BE2C (cell line): ENCODE results near the gene MGAT2. TPM values are rescaled to one million over a fixed set of nuclear protein-coding genes. Genes with fewer than 3 reads are reported as not detected.

Source experiments
- DNase-seq: peaks from one replicate; pipeline ENCODE4 v3.0.0-alpha.2; 2020
- H3K27me3 ChIP-seq: fragments of 250-450 bp; sonication (Bioruptor Pico); 2 replicates; pipeline ENCODE4 v1.5.1; 2020; ENCODE audit warnings: mild to moderate bottlenecking
- H3K36me3 ChIP-seq: fragments of 250-450 bp; sonication (Bioruptor Pico); 2 replicates; pipeline ENCODE4 v1.5.1; 2020; ENCODE audit warnings: mild to moderate bottlenecking
- H3K4me1 ChIP-seq: fragments of 250-450 bp; sonication (Bioruptor Pico); 2 replicates; pipeline ENCODE4 v1.5.1; 2020
- H3K4me3 ChIP-seq: 2 replicates; pipeline ENCODE4 v1.5.1; 2011; ENCODE audit warnings: low read depth, low read length
- H3K9me3 ChIP-seq: fragments of 250-450 bp; sonication (Bioruptor Pico); 2 replicates; pipeline ENCODE4 v1.5.1; 2020
- polyA plus RNA-seq: library from polyadenylated mRNA; unstranded; fragments of >200 nt; gene quantifications from one replicate; pipeline ENCODE4 v1.2.1, GENCODE V29; 2012; ENCODE audit warnings: low read depth, missing spikeins; ENCODE audit not compliant: insufficient read length, insufficient read depth
- TF ChIP-seq, protein P1 (sequence below): IDR thresholded peaks from 2 replicates; pipeline ENCODE4 v1.5.1; 2012; ENCODE audit warnings: mild to moderate bottlenecking, low read depth, low read length

The MGAT2 gene
- 41.2 TPM for polyA plus RNA-seq

GRCh38 chr14:49620182-49621113, at the start of gene MGAT2, which contains the start of gene RPL36AL:
TSS of gene MGAT2 (plus strand) at chr14:49620799. CDS start at chr14:49621269, 470 bp downstream.
TSS of gene RPL36AL (minus strand) at chr14:49620626. CDS start at chr14:49619104, 1,522 bp downstream.
- TF ChIP-seq, protein P1, sequence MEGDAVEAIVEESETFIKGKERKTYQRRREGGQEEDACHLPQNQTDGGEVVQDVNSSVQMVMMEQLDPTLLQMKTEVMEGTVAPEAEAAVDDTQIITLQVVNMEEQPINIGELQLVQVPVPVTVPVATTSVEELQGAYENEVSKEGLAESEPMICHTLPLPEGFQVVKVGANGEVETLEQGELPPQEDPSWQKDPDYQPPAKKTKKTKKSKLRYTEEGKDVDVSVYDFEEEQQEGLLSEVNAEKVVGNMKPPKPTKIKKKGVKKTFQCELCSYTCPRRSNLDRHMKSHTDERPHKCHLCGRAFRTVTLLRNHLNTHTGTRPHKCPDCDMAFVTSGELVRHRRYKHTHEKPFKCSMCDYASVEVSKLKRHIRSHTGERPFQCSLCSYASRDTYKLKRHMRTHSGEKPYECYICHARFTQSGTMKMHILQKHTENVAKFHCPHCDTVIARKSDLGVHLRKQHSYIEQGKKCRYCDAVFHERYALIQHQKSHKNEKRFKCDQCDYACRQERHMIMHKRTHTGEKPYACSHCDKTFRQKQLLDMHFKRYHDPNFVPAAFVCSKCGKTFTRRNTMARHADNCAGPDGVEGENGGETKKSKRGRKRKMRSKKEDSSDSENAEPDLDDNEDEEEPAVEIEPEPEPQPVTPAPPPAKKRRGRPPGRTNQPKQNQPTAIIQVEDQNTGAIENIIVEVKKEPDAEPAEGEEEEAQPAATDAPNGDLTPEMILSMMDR = peak; percentile 25
- Histone ChIP-seq H3K36me3 (peaks cover 39% of the 10 kb centered on the region), H3K27me3 (no peaks in the 10 kb centered on the region), H3K9me3 (no peaks in the 10 kb centered on the region), H3K4me3 (peak within 1 kb of the TSS; percentile 91), H3K4me1 (no peaks in the 10 kb centered on the region)
- peak; percentile 99 for DNase-seq

DNA sequence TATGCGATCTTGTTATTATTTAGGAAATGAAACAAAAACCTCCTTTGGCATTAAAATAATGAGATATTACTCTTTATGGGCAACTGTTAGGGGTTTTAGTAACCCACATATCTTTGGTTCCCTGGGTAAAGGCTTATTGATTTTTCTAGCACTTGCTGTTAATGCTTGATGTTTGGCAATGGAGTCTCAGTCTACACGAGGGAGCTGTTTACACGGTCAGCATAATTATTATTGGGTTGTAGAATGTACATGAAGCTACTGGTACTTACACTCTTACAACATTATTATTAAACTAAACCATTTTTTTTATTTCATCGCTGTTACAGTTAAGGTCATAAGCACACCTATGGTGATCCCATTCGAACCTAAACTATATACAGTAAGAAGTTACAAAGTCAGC, 46.6 kb upstream of the MGAT2 start:
- peaks cover 3% of the 10 kb centered on the region for H3K4me1 ChIP-seq
- TF ChIP-seq, protein P1 = no peak
- no peaks in the 10 kb centered on the region for H3K27me3 ChIP-seq
- DNase-seq = no peak
- peaks cover 73% of the 10 kb centered on the region for H3K36me3 ChIP-seq
- H3K4me3 ChIP-seq = no peak overlapping the region
- no peaks in the 10 kb centered on the region for H3K9me3 ChIP-seq

GRCh38 chr14:49578141-49578540, 42.5 kb upstream of the MGAT2 start:
- no peak for DNase-seq
- TF ChIP-seq, protein P1 = no peak
- Histone ChIP-seq H3K27me3 (no peaks in the 10 kb centered on the region), H3K9me3 (no peaks in the 10 kb centered on the region), H3K36me3 (peaks cover 79% of the 10 kb centered on the region), H3K4me1 (peaks cover 7% of the 10 kb centered on the region), H3K4me3 (no peak overlapping the region)

DNA sequence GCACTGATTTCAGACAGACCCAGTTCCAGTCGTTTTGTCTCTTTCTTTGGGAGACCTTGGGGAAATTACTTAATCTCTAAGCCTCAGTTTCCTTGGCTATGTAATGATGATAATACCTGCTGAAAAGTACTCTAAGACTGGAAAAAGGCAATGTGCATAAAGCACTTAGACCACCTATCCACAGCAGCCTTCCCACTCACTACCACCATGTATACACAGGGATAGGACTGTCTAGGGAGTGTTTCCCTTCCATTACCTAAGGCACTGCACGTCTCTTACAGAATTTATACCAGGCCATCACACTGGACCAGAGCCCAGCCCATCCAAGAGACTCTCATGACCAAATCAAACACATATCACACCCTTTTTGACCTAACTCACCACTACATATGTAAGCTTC, 40.8 kb upstream of the MGAT2 start:
- Histone ChIP-seq H3K9me3 (no peaks in the 10 kb centered on the region), H3K4me1 (peaks cover 13% of the 10 kb centered on the region), H3K4me3 (no peak overlapping the region), H3K27me3 (no peaks in the 10 kb centered on the region), H3K36me3 (peaks cover 80% of the 10 kb centered on the region)
- TF ChIP-seq, protein P1 = no peak
- no peak for DNase-seq

DNA sequence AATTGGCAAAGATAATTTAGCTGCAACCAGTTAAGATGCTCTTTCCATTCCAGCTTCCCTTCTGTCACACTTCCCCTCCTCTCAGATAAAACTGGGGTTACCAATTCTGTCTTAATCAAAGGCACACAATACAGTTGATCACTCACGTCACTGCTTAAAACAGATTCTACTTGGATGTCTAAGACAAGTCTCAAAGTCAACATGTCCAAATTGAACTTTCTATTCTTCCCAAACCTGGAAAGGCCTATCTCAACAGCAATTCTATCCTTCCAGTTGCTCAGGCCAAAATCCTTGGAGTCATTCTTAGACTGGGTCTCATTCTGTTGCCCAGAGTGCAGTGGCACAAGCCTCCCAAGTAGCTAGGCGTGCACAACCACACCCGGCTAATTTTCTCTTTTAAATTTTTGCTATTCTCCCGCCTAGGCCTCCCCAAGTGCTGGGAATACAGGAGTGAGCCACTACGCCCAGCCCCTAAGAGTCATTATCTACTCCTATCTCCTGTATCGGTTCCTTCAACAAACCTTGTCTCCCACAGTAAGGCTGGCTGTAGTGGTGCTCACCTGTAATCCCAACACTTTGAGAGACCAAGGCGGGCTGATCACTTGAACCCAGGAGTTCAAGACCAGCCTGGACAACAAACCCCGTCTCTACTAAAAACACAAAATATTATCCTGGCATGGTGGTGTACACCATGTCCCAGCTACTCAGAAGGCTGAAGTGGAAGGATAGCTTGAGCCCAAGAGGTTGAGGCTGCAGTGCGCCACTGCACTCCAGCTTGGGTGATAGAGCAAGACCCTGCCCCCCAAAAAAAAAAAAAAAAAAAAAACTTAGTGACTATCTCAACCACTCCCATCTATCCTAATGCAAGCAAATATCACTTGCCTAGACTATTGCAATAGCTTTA, 39.1 kb upstream of the MGAT2 start:
- no peak for DNase-seq
- Histone ChIP-seq H3K9me3 (no peaks in the 10 kb centered on the region), H3K27me3 (no peaks in the 10 kb centered on the region), H3K4me1 (peaks cover 13% of the 10 kb centered on the region), H3K4me3 (no peak overlapping the region), H3K36me3 (peaks cover 75% of the 10 kb centered on the region)
- TF ChIP-seq, protein P1 = no peak
